C4-2B (cell line): ENCODE measurements around the gene GOLGA6L4.
"Not testable (repeated sequence)": the region's sequence is repeated elsewhere in the genome, so short reads cannot be mapped to it uniquely, and the experiment has no call there.

Experiments used
- H3K27ac ChIP-seq: fragments of 450-650 bp; 2 replicates; pipeline ENCODE4 v1.5.1; 2017

The GOLGA6L4 gene, protein sequence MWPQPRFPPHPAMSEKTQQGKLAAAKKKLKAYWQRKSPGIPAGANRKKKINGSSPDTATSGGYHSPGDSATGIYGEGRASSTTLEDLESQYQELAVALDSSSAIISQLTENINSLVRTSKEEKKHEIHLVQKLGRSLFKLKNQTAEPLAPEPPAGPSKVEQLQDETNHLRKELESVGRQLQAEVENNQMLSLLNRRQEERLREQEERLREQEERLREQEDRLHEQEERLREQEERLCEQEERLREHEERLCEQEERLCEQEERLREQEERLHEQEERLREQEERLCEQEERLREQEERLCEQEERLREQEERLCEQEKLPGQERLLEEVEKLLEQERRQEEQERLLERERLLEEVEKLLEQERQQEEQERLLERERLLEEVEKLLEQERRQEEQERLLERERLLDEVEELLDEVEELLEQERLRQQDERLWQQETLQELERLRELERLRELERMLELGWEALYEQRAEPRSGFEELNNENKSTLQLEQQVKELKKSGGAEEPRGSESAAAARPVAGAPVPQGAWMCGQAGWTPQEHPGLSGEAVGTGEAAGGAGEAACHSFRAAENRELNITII

DNA sequence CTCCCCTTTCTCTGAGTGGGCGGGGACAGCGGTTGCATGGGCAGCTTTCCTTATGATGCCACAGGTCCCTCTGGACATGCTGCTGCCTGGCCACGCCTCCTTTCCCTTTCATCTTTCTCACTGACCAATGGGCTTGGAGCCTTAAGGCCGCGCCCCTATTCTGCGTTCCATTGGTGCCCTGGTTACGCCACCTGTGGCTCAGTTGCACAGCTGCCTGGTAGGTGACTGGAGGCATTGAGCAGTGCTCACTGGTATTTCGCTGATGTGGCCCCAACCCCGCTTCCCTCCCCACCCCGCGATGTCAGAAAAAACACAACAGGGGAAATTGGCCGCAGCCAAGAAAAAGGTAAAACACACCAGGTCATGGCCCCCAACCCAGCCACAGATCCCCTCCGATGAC lies at the start of gene GOLGA6L4:
TSS of gene GOLGA6L4 (plus strand) at position 201 of the 400 bp plus-strand sequence. CDS start at position 263, 62 bp downstream.
- H3K27ac ChIP-seq: not testable (repeated sequence)

DNA sequence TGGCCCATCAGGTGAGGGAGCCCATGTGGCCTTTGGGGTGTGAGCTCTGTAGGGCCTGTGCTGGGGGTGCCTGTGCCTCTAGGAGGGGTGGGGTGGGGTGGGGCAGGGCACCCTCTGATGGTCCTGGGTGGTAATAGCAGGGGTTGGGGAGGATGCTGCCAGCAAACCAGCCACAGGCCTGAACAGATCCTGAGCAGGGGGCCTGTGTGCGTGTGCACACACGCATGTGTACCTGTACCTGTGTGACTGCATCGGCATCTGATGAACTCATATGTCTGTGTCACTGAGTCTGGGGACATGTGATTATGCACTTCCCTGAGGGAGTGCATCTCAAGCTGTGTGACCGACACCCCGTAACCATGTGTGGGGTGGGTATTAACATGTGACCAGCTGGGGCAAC lies 42.6 kb upstream of the GOLGA6L4 start:
- not testable (repeated sequence) for H3K27ac ChIP-seq

DNA sequence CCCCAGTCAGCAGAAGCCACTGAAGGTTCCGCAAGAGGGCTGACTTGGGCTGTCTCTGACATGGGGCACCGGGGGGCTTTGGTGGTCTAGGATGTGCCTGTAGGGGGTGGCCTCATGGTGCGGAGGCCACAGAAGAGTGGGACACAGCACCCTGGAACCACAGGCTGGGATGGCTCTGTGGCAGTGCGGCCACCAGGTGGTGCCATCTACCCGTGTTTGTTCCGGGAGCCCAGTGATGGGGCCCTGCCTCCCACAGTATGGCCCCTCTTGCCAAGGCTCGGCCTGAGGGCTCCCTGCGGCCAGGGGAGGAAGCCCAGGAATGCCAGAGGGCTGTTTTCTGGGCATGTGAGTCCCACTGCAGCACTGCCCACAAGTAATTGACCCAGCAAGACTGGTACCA lies 40.0 kb upstream of the GOLGA6L4 start:
- H3K27ac ChIP-seq: not testable (repeated sequence)

DNA sequence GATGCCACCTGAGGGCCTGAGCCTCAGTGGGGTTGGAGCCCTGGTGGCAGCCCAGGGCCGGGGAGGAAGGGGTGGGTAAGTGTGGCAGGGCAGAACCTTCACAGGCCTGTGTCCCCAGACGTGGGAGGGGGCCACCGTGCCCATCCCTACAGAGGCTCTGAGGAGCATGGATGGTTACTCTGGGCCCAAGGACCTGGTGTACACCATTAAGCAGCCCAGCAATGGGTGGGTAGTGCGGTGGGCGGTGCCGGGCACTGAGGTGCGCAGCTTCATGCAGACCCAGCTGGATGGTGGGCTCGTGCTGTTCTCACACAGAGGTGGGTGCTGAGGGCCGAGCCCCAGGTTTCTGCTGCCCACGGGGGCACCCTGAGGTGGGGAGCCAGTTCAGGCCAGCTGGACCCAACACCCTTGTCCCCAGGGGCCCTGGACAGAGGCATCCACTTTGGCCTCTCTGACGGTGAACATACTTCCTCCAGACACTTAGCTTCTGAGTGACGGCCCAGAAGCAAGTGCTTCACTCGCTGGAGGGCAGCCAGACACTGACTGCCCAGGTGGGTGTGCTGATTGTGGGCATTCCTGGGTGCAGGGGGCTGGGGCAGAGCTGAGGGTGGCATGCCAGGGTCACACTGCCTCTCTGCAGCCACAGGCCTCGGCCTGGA lies 38.9 kb upstream of the GOLGA6L4 start:
- H3K27ac ChIP-seq: not testable (repeated sequence)

DNA sequence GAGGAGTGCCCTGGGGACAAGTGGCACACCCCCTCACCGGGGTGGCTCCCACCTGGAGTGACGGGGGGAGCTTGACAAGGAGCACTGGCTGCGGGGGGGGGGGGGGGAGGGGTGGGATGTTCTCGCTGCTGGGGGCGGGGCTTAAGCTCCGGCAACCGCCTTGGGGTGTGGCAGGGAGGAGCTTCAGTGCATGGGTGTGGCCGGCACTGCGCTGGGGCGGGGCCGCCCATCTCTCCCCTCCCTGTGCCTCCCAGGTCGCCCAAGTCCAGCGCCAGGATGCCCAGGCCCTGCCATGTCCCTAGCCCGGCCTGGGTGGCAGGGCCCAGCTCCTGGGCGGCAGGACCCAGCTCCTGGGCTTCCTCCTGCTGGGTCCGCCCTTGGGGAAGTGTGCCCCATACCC lies 35.7 kb upstream of the GOLGA6L4 start:
- H3K27ac ChIP-seq: not testable (repeated sequence)

DNA sequence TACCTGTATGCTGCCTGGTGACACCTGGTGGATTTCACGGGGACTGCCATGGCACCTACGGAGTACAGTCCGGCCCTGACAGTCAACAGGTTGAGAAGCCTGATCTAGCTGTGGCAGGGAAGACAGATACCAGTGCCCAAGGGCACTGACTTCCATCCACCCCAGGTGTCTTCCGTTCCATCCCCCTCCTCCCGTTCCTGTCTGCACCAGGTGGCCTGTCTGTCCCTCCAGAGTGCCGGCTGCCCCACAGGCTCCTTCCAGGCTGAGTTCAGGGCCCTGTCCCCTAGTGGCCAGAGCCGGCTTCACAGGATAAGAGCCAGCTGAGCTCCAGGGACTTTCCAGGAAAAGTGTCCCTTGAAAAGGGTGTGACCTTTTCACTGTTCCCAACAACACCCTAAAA lies 10.9 kb downstream of the GOLGA6L4 start:
- H3K27ac ChIP-seq: not testable (repeated sequence)
